Sigmoid colon (tissue), 7 donors: ENCODE measurements around the gene CCDC80. TPM values are rescaled to one million over a fixed set of nuclear protein-coding genes. Genes with fewer than 3 reads are reported as not detected.

Experiments used
- DNase-seq: peaks from one replicate; pipeline ENCODE4 v3.0.0-alpha.2; 2019
- H3K27ac ChIP-seq, 4 donors: fragments of 200-600 bp; sonication (generic); one replicate each; pipeline ENCODE4 v1.5.1; 2016 to 2019; ENCODE audit warnings: mild to moderate bottlenecking in 1 of 4
- H3K27me3 ChIP-seq, 3 donors: fragments of 200-600 bp; sonication (generic); one replicate each; pipeline ENCODE4 v1.5.1; 2019; ENCODE audit warnings: mild to moderate bottlenecking in 1 of 3
- H3K36me3 ChIP-seq, 4 donors: fragments of 200-600 bp; sonication (generic); one replicate each; pipeline ENCODE4 v1.5.1; 2016 to 2019
- H3K4me1 ChIP-seq, 4 donors: fragments of 200-600 bp; sonication (generic); one replicate each; pipeline ENCODE4 v1.5.1; 2017 to 2019
- H3K4me3 ChIP-seq, 4 donors: fragments of 200-600 bp; sonication (generic); one replicate each; pipeline ENCODE4 v1.5.1; 2017 to 2019; ENCODE audit warnings: mild to moderate bottlenecking in 2 of 4, moderate library complexity in 1 of 4
- H3K9me3 ChIP-seq, 4 donors: fragments of 200-600 bp in 3 of 4; sonication (generic) in 3 of 4; one replicate each; pipeline versions ENCODE4 v1.5.1 to v1.6.1; 2013 to 2019
- EP300 ChIP-seq, 4 donors: sonication (generic); formaldehyde crosslinking; IDR thresholded peaks; one replicate each; pipeline ENCODE4 v1.6.1; 2017; ENCODE audit warnings: antibody characterized with exemption in 4 of 4
- POLR2A ChIP-seq, 2 donors: fragments of 450-650 bp; IDR thresholded peaks; one replicate each; pipeline ENCODE4 v1.6.1; 2016; ENCODE audit warnings: antibody characterized with exemption in 2 of 2, mild to moderate bottlenecking in 2 of 2, moderate library complexity in 2 of 2
- POLR2AphosphoS5 ChIP-seq, 4 donors: sonication (generic); formaldehyde crosslinking; IDR thresholded peaks; one replicate each; pipeline ENCODE4 v1.6.1; 2017; ENCODE audit warnings: antibody characterized with exemption in 4 of 4
- WGBS, 2 donors: extraction: QIAGEN DNeasy Blood & Tissue Kit; methylation state at CpG; one replicate each; pipeline ENCODE4 v1.1.7; 2013; 5-methylcytosine and 5-hydroxymethylcytosine counted together
- intact Hi-C: fragments of 100-400 bp; cut with DNase I; formaldehyde crosslinking; loops from one replicate; pipeline ENCODE4 v1.15.1; 2023
- polyA plus RNA-seq, 3 donors: library from polyadenylated mRNA; stranded (reverse); fragments of 200-250 nt; gene quantifications; one replicate each; pipeline ENCODE4 v1.2.3, GENCODE V29; 2013
- total RNA-seq, 4 donors: library from RNA; depleted of rRNA; stranded (reverse); fragments of >200 nt; gene quantifications; one replicate each; pipeline ENCODE4 v1.1.0, GENCODE V29; 2016
- TF ChIP-seq, protein P1 (sequence below), 4 experiments: fragments of 450-650 bp in 3 of 4; fragments of 200-600 bp in 1 of 4; IDR thresholded peaks; one replicate each; pipeline ENCODE4 v1.5.1; 2016 to 2019; ENCODE audit warnings: antibody characterized with exemption in 4 of 4, mild to moderate bottlenecking in 3 of 4, moderate library complexity in 2 of 4
- donor health status: healthy with polysubstance abuse.
- donor health status: Bipolar disorder and iron deficiency.
- donor health status: healthy.

Gene CCDC80
- total and polyA plus RNA-seq, 7 donors = 1.8 to 201 (median 30.0) TPM

DNA sequence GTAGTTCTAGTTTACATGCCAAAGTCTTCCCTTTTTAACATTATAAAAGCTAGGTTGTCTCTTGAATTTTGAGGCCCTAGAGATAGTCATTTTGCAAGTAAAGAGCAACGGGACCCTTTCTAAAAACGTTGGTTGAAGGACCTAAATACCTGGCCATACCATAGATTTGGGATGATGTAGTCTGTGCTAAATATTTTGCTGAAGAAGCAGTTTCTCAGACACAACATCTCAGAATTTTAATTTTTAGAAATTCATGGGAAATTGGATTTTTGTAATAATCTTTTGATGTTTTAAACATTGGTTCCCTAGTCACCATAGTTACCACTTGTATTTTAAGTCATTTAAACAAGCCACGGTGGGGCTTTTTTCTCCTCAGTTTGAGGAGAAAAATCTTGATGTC lies 57.8 kb downstream of the CCDC80 start:
- DNase-seq = no peak
- intact Hi-C loops = loop anchor here (5.0 kb wide), 2 partner anchors 59 to 399 kb away; partner anchors contain the start of gene CCDC80
- TF ChIP-seq EP300 (IDR thresholded peaks at IDR 0.05) = no peak
- TF ChIP-seq, protein P1, sequence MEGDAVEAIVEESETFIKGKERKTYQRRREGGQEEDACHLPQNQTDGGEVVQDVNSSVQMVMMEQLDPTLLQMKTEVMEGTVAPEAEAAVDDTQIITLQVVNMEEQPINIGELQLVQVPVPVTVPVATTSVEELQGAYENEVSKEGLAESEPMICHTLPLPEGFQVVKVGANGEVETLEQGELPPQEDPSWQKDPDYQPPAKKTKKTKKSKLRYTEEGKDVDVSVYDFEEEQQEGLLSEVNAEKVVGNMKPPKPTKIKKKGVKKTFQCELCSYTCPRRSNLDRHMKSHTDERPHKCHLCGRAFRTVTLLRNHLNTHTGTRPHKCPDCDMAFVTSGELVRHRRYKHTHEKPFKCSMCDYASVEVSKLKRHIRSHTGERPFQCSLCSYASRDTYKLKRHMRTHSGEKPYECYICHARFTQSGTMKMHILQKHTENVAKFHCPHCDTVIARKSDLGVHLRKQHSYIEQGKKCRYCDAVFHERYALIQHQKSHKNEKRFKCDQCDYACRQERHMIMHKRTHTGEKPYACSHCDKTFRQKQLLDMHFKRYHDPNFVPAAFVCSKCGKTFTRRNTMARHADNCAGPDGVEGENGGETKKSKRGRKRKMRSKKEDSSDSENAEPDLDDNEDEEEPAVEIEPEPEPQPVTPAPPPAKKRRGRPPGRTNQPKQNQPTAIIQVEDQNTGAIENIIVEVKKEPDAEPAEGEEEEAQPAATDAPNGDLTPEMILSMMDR (IDR thresholded peaks at IDR 0.05) = no peak
- WGBS, 2 donors = 78 to 81% methylated on average over 3 of the region's 3 CpGs
- Histone ChIP-seq H3K9me3 (no peaks in the 10 kb centered on the region), H3K36me3 (peaks cover 0 to 72% (median 10%) of the 10 kb centered on the region in 4 donors), H3K4me1 (peaks cover 0 to 9% (median 0%) of the 10 kb centered on the region in 4 donors), H3K4me3 (no peak overlapping the region), H3K27me3 (no peaks in the 10 kb centered on the region), H3K27ac (no peak overlapping the region)

DNA sequence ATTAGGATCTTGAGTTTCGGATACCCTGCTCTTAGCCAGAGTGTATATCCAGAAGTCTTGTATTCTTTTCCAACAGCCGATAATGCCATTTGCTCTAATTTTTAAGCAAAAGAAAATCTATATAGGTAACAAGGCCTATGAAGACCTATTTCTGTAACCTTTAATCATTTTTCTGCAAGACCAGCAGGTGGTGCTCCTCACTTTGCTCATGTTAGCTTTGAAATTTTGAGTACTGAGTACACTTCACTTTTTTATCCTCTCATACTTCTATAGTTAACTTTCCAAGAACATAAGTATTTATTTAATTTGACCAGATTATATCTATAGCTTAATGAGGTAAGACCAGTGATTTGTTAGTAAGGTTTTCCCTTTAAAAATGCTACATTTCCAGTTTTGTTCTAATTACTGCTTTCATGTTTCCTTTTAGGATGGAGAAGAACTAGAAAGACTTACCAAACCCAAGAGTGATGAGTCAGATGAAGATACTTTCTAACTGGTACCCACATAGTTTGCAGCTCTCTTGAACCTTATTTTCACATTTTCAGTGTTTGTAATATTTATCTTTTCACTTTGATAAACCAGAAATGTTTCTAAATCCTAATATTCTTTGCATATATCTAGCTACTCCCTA lies 58.6 kb downstream of the CCDC80 start:
- Histone ChIP-seq H3K9me3 (no peaks in the 10 kb centered on the region), H3K27ac (no peak overlapping the region), H3K27me3 (no peaks in the 10 kb centered on the region), H3K36me3 (peaks cover 0 to 69% (median 10%) of the 10 kb centered on the region in 4 donors), H3K4me1 (peaks cover 0 to 9% (median 0%) of the 10 kb centered on the region in 4 donors), H3K4me3 (no peak overlapping the region)
- DNase-seq = no peak
- TF ChIP-seq POLR2AphosphoS5 (IDR thresholded peaks at IDR 0.05) (no peak), EP300 (IDR thresholded peaks at IDR 0.05) (no peak), POLR2A (IDR thresholded peaks at IDR 0.05) (no peak)
- TF ChIP-seq, protein P1 (IDR thresholded peaks at IDR 0.05) = peak; percentile 48 to 65 (median 50)
- intact Hi-C loops = loop anchor here (1.0 to 5.0 kb wide), 3 partner anchors 60 to 400 kb away; partner anchors contain the start of gene CCDC80
- WGBS, 2 donors = 87 to 90% methylated on average over 2 of the region's 2 CpGs

DNA sequence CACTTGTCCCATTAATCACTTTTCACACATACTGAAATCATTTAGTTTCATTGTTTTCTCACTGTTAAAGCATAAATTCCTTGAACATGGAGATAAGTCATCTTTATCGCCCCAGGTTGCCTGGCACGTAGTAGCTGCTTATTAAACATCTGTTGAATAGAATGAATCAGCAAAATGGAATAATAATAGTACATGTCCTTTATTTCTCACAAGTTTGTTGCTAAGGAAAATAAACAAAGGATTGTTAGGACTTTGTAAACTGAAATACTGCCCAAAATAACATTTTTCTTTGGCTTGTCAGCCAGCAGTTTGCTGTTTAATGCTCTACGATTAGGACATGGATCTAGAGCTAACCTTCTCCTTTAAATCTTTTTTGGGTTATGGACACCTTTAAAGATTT lies 61.2 kb downstream of the CCDC80 start:
- no peak overlapping the region for H3K27ac ChIP-seq
- WGBS, 2 donors = 81 to 83% methylated on average over 3 of the region's 3 CpGs
- H3K4me3 ChIP-seq = no peak overlapping the region
- peaks cover 0 to 72% (median 10%) of the 10 kb centered on the region in 4 donors for H3K36me3 ChIP-seq
- H3K4me1 ChIP-seq = no peaks in the 10 kb centered on the region
- TF ChIP-seq, protein P1 (IDR thresholded peaks at IDR 0.05) = no peak
- TF ChIP-seq POLR2AphosphoS5 (IDR thresholded peaks at IDR 0.05) = no peak
- TF ChIP-seq POLR2A (IDR thresholded peaks at IDR 0.05) = no peak
- no peak for TF ChIP-seq EP300 (IDR thresholded peaks at IDR 0.05)
- intact Hi-C loops = loop anchor here (5.0 kb wide), 2 partner anchors 63 to 403 kb away; partner anchors contain the start of gene CCDC80
- no peaks in the 10 kb centered on the region for H3K27me3 ChIP-seq
- DNase-seq = no peak
- no peaks in the 10 kb centered on the region for H3K9me3 ChIP-seq

DNA sequence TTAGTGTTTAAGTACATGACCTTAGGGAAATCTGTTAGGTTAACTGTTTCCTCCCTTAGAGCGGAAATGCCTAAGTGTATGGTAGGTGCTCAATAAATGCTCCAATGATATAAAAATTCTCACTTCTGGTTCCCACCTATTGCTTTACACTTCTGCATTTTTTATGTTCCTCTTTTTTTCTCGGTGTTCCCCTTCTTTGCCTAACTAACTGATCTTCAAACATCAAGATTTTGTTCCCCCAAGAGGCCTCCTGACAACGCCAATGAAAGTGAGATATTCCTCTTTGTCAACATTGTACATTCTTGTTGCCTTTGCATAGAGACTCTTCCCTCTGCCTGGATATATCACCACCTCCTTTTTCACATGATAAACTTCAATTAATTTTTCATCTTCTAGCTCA lies 61.7 kb downstream of the CCDC80 start:
- Histone ChIP-seq H3K4me3 (no peak overlapping the region), H3K27me3 (no peaks in the 10 kb centered on the region), H3K36me3 (peaks cover 0 to 72% (median 7%) of the 10 kb centered on the region in 4 donors), H3K4me1 (no peaks in the 10 kb centered on the region), H3K9me3 (no peaks in the 10 kb centered on the region), H3K27ac (no peak overlapping the region)
- WGBS, 2 donors = 68 to 89% methylated on average over 3 of the region's 3 CpGs
- TF ChIP-seq EP300 (IDR thresholded peaks at IDR 0.05) (no peak), POLR2A (IDR thresholded peaks at IDR 0.05) (no peak), POLR2AphosphoS5 (IDR thresholded peaks at IDR 0.05) (no peak)
- TF ChIP-seq, protein P1 (IDR thresholded peaks at IDR 0.05) = no peak
- DNase-seq = no peak
- intact Hi-C loops = no loop called here
